Activated CD4-positive, alpha-beta T cell treated with anti-CD3 and anti-CD28 coated beads, Interleukin-2, amount 50 U/mL, for 1 hour (primary cell): ENCODE measurements around the gene CGN.

ENCODE experiments used
- DNase-seq: peaks from one replicate; pipeline ENCODE4 v3.0.0-alpha.2; 2020

CGN gene

DNA sequence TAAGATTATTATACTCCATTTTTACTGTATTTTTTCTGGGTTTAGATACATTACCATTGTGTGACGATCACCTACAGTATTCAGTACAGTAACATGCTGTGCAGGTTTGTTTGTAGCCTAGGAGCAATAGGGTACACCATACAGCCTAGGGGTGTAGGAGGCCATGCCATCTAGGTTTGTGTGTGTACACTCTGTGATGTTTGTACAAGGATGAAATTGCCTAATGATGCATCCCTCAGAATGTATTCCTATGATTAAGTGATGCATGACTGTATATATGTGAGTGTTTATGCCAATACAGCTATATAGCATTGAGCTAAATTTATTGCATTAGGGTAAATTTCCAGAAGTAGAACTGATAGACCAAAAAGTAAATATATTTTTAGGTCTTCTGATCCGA, 52.2 kb downstream of the CGN start:
- DNase-seq, result no peak

DNA sequence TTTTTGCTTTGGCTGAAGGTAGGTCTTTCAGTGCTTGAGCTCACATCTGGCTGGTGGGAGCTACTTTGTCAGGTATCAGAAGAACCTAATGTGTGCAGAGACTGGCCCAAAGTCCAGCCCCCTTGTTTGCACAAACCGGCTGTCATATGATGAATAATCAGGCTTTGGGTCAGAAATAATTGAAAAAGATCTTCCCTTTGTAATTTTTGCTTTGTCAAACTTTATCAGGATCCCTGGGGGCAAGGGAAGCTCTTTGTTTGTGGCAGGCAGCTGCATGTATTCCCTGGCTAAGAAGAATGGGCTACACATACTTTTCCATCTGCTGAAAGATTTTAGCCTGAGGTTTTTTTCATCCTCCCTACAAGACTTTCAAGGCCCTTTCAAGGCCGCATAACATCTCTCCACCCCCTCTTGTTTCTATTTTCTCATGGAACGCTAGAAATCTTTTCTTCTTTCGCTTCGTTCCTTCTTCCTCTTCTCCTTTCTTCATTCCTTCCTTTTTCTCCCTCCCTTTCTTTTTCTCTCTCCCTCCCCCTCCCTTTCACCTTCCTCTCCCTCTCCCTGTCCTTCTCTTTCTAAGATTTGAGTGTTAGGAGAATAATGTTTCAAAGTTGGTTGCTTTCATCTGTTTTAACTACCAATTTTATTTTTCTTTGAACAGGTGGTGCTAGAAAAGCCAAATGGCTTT, 54.5 kb downstream of the CGN start:
- no peak for DNase-seq

DNA sequence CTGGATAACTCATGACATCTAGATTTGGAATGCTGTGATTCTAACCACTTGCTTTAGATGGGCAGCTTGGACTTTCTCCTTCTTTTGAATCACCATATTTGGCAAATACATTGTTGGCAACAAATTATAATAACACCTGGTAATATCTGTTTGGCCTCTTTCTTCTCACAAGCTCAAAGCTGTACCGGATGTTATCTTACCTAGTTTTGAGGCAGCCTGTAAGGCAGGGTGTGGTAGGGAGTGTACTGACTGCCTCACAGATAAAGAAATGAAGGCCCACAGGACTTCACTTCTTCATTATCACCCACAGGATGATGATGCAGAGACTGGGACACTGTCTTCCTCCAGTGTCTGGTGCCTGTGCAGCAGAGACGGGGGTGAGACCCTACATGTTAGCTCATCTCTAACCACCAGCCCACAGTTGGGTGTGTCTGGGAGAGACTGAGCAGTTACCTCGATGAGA, 57.5 kb downstream of the CGN start:
- peak; percentile 18 for DNase-seq

DNA sequence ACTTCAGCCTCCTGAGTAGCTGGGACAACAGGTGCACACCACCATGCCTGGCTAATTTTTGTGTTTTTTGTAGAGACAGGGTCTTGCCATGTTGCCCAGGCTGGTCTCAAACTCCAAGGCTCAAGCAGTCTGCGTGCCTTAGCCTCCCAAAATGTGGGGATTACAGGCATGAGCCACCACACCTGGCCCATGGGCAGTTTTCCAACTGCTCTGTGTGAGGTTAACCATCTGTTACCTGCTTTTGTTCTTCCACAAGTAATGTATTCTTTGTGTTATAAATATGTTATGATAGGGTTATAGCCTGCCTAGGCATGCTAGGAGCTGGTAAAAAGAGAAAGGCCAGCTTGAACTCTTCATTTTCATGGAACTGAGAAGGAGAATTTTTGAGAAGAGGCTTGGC, 59.6 kb downstream of the CGN start:
- DNase-seq, result no peak

DNA sequence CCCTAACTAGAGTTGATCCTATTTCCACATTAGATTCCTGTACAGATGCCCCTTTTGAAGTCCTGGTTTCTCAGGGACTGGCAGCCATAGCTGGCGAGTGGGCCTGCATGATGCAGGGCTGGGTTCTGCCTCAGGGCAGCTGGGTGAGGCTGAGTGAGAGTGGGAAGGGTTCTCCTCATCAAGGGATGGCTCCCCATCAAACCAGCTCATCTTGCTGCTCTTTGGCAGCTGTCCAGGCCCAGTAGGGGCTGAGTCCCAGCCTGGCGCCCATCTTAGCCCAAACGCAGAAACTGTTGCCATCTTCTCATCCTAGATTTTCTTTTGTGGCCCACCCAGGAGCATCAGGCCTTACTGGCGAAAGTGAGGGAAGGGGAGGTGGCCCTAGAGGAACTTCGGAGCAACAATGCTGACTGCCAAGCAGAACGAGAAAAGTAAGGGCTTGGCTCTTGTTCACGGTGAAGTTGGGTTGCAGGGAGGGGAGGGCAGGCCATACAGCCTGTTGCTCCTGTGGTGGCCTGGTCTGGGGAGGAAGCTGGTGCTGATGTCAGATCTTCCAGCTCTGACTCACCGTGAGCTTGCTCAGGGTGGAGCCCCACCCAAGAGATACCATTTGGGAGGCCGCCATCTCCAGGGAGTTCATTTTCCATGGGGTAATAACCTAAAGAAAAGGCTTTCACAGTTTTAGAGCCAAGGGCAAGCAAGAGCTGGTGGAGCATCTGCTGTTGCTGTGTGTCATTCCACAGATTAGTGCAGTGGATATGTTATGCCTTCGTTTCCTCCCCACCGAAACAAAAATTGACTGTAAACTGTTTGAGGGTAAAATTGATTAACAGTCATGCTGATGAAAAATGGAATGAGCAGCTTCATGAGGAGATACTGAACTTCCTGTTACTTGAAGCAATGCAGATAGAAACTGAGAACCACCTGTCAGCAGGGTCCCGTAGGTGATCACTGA, 63.7 kb downstream of the CGN start:
- no peak for DNase-seq

DNA sequence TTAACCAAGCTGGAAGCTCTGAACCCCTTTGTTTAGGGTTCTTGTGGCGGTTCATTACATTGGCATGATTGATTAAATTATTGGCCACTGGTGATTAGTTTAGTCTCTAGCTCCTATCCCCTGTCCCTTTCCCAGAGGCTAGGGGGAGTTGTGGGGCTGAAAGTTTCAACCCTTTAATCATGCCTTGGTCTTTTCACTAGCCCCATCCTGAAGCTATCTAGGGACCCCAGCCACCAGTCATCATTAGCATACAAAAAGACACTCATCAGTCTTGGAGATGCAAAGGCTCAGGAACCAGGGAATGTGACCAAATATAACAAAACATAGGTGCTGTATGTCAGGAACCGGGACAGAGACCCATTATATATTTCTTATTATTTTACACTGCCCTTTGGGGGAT, 66.0 kb downstream of the CGN start:
- no peak for DNase-seq

DNA sequence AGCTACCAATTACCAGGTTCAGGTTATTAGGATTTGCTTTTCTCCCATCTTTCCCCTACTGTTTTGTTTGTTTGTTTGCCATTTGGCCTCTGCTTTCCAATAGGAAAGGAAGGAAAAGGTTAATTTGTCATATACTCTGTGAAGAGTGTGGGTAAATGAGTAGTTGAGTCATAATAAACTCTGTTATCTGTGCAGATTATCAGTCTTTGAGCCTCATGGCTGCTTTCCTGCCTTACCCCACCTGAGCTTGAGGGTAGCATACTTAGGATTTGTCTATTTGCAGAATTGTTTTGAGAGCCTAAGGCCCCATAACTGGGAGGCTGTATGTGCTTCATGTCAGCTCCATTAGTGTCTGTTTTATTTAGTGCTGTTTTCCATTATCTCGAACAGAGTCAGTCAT, 67.8 kb downstream of the CGN start:
- no peak for DNase-seq

DNA sequence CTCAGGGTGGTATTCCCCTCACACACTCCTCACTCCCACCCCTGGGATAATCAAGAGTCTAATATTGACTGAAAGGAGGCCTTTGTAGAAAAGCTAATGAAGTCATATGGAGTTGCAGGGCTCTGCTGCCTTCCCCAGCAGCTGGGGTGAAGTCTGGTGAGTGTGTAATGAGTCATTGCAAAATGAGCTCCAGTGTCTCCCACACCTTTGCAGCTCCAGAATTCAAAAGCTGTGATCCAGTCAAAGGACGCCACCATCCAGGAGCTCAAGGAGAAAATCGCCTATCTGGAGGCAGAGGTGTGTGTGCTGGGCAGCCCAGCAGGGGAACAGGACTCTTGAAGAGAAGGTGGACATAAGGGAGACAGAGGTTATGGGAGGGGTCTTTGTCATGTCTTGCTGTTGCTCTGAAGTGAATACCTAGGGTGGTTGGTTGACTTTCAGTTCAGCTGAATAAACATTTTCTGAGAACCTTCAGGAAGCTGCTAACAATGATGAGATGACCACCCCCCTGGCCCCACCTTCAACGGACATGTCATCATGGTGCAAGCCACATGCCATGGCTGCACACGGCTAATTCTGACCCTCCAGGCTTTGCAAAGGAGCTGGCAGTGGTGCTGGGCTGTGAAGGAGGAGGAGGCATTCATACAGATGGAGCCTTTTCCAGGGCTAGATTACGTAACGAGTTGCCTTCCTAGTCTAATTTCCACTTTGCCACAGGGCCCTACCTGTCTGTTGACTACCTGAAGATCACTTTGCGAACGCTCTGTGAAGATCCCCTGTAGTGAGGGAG, 68.4 kb downstream of the CGN start:
- no peak for DNase-seq

DNA sequence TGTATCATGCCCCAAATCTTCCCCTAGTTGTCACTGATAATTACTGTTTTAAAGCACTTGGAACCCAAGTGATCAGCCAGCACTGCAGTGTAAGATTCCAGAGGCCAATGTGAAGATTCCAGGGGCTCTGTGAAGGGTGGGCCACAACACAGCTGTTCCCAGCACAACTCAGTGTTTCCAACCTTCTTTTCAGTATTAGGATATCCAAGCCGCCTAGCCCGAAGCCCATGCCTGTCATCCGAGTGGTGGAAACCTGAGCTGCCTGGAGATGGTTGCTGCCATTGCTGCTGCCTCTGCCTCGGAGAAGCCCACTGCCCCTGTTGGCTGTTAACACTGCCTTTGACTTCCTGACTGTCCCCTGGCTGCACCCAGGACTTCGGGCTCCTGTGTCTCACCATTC, 70.3 kb downstream of the CGN start:
- DNase-seq, result no peak

DNA sequence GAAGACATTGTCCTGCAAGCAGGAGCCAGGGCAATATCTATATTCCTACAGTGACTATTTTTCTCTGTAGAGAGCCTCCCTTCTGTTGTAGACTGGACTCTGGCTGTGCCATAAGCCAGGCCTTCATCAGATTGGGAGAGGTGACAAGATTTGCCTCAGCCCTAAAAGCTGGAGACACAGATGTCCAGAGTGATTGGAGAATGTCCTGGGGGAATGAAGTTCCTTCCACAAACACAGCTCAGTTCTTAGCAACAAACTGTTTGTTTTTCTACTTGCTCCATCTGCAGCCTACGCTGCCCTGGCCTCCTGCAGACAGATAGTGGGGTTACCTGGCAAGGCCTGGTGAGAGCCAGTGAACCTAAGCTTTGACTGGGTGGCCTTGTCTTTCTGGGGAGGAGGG, 70.7 kb downstream of the CGN start:
- DNase-seq, result no peak

DNA sequence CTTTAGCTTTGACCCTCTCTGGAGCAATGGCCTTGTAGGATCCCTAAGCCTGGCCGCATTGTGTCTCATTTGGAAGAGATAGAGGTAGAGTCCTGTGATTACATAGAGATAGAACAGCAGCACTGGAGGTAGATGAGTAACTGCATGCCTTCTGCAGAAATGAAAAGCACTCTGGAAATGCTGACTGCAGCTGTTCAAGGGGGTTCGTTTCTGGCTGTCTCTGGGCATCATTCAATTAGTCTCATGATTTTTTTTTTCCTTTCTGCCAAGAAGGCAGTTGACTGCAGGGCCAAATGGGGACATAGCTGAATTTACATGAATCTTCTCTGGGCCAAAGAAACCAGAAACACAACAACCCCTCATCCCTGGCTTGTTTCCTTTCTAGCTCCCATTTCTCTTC, 72.6 kb downstream of the CGN start:
- no peak for DNase-seq

DNA sequence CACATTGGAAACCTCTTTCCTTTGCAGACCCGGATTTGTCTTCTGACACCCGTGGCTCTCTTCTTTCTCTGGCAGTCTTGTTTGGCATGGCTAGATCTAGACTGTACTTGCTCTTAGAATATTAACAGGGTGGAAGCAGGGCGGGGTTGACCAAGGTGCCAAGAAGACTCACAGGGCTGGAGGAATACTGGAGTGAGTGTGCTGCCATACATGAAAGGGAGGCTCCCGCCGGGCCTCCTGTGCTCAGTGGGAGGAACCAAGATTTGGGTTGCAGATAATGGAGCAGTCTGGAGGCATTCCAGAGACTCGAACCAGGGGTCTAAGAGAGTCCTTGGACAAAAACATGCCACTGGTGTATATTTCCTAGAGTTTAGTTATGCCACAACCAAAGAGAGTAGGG, 73.1 kb downstream of the CGN start:
- no peak for DNase-seq

DNA sequence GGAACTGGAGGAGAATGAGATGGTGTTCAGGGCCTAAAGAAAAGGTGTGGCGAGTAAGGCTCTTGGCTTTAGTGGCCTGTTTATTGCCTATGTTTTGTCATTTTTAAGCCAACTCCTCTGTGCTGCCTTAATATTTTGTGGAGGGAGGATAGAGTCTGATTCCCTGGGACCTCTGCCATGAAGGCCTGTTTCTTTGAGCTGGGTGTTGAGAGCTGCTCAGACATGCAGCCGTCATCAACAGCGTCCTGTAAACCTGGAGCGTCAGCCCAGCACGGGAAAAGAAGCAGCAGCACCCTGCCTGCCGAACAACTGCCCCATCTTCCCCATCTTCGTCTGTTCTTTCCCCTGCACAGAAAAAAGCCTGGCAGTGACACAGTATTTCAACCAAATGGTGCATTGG, 73.6 kb downstream of the CGN start:
- no peak for DNase-seq

DNA sequence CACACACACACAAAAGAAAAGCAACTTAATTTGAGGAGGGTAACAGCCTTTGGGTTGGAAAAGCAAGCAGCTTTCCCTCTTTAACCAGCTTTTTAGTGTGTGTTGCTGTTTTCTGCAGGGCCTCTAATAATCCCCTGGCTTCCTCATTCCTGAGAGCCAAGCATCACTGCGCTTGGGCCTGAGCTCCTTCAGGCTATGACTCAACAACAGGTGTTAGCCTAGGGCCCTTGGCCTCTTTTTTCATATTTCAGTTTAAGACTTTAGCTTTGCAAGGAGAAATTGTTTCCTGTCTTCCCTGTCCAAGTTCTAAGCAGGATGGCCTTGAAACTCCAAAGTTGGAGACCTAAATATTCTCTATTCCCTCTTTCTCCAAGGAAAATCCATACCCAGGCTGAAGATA, 74.4 kb downstream of the CGN start:
- DNase-seq, result no peak
